Activated gamma-delta T cell treated with anti-CD3 and anti-CD28 coated beads, Interleukin-2, amount 50 U/mL, for 16 hours (primary cell): Measurements from ENCODE around the gene TCF7.
A peak's percentile ranks its signal among the peaks of the same experiment; 100 is the strongest.

Experiments used
- DNase-seq: peaks from one replicate; pipeline ENCODE4 v3.0.0-alpha.2; 2020; ENCODE audit warnings: low read depth

TCF7 gene

DNA sequence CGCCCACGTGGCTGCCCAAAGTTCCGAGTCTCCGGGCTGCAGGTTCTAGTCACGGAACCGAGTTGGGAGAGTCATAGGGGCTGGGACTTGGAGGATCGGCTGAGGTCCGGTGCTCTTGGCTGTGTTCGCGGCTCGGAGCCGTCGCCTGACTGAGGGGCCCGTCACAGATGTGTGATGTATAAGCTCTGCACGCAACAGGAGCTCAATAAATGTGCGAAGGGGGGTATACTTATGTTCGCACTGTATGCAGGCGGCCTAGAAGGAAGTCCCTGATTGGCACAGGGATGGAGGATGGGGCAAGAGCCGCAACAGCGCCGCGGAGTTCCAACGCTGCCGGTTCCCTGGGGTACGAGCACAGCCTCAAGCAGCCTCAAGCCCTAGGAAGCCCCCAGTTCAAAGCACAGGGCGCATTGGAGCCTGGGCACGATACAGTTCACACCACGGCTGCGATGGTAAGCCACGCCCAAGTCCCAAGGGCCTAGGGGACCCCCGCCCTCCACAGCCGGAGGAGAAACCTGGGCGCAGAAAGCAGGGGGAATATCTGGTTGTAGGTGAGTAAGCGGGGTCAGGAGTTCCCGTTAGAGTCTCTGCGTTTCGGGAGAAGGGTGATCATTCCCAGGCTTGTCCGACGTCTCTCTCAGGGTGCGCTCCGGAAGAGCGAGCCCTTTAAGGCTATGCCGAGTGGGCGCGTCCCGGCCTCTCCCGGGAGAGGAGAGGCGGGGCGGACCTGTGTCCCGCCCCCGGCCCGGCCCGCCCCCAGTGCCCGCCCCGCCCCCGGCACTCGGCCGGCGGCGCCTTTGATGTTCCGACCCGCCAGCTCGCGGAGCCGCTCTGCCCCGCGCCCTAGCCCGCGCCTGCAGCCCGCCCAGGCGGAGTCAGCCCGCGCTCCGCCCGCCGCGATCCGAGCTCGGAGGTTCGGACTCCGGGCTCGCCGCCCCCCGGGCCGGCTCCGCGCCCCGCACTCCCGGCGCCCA, at the start of gene TCF7:
TSS of gene TCF7 (plus strand) at position 780 of the 974 bp plus-strand sequence. CDS start 226 bp downstream, outside the sequence.
- DNase-seq = peak; percentile 65

DNA sequence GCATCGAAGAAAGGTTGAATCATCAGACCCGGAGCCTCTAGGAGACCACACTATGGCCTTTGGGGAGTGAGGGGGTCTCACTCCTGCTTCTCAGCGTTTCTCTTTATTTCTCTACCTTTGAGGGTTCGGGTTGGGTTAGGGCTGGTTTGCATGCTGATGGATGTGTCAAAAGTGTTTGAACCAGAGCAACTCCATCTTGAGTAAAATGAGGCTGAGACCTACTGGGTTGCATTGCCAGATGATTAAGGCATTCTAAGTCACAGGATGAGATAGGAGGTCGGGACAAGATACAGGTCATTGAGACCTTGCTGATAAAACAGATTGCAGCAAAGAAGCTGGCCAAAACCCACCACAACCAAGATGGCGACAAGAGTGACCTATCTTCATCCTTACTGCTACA, 44.9 kb upstream of the TCF7 start:
- no peak for DNase-seq

GRCh38 chr5:134070725-134071613, 43.5 kb upstream of the TCF7 start:
- peak; percentile 24 for DNase-seq

GRCh38 chr5:134071614-134072207, 42.8 kb upstream of the TCF7 start:
- no peak for DNase-seq

DNA sequence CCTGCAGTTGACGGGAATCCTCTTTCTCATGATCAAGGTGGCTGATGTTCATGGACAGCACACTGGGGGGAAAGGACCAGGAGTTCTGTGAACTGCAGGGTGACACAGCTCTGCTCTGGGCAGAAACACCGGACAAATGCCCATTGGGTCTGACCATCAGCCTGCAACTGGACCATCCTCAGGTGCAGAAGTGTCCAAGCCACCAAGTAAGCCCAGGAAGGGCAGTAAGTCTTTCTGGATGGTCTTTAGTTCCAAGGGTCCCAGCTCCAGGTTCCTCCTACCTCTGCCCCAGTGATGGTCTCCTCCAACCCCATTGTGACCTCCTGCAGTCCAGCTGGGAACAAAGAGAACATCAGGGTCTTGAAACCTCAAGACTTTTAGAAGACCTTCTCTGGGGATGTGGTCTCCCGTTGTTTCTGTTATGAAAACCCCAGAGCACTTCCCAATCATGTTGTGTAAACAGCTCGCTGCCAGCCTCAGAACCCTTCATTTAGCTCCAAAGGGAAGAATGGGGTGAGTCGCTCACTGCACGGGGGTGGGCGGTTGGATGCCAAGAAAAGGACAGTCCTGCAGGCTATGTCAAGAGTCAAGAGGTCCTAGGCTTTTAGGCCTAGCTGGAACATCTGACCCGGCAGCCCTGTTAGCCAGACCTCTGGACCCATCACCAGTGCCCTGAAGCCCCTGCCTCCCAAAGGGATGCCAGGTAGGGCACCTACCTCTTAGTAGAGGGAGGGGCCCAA, 41.8 kb upstream of the TCF7 start:
- DNase-seq = no peak

- no peak for DNase-seq
These were observed 41.1 kb upstream of the TCF7 start for GRCh38 chr5:134073404-134073803.

- no peak for DNase-seq
These were observed 39.4 kb upstream of the TCF7 start for GRCh38 chr5:134075102-134075501.

GRCh38 chr5:134077926-134078580, 36.4 kb upstream of the TCF7 start:
- no peak for DNase-seq

DNA sequence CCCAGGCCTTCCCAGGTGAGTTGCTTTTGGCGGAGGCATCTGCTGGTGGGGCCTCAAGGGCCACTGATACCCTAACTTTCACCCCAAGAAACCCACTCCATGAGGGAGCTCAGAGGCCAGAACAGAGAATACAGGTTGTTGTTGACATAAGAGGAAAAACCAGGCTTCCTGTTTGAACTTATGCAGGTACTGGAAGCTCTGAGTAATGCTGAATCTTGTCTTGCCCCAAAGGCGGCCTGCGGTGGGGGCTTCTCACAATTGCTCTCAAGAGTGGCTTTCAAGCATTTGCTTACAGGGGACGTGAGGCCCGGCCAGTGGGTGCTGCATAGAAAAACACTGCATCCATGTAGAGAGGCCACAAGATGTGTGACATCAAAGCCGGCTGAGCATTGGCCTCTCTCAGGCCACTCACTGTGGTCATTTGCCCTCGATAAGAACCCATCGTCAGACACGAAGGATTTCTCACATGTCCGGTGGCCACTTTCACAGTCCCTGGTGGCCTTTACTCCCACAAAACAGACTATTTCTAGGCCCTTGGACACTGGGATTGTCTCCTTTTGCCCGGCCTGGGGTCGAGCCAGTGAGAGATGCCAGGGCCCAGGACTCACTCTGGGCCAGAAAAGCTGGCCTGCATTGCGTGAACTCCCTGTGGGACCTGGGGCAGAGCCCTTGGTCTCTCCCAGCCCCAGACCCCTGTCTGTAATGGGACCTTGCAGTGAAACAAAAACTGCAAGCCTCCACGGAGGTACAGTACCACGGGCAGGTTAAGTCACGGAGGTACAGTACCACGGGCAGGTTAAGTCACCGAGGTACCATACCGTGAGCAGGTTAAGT, 34.5 kb upstream of the TCF7 start:
- DNase-seq = peak; percentile 53

GRCh38 chr5:134082264-134082992, 32.1 kb upstream of the TCF7 start:
- DNase-seq = no peak

DNA sequence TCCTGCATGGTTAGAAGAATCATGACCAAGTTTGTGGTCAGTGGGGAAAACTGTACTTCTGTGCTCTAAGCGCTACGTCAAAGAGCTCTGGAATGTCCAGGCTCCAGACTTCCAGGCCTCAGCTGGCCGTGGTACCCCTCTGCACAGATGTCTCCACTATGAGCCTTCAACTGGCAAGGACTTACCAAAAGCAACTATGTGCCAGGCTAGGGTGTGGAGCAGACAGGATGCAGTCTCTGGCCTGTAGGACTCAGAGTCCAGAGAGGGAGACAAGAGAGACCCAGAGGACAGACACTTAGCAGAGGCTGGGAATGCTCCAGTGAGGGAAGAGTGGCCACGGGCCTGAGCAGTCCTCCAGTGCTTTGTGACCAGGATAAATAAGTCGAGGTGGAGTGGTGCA, 31.0 kb upstream of the TCF7 start:
- no peak for DNase-seq

DNA sequence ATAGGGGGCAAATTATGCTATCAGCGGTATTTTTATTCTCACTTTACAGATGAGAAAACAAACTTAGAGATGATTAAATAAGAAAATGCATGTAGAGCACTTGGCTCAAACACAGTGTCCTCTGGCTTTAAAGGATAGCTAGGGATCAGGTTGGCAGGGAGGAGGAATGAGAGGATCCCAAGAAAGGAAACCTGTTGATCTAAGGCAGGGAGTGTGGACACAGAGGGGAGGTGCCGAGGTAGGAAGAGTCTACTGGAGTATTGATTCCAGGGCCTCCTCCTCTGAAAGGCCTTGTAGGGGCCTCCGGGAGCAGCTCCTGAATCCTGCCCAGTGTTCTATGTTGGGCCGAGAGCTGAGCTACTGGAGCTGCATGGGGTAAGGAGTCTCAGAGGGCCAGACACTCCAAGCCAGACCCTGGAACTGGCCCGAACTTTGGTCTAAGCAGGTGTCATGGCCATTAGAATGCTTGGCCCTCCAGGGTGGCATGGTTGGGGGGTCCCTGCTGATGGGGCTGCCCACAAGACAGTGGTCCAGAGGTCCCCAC, 30.4 kb upstream of the TCF7 start:
- DNase-seq = no peak

DNA sequence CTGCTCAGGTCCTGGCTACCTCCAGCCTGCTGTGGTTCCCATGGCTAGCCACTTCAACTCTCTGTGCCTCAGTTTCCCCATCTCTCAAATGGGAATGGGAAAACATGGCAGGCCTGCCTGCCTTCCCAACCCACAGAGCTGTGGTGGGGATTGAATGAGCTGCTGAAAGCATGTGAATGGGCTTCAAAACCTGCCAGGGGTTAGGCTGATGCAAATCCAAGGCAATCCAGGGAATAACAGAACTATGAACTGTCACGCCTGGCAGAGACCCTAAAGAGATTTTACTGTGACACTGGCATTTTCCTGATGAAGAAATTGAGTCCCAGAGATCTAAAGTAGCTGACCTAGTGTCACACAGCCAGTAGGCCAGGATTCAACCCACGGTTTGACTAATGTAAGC, 29.9 kb upstream of the TCF7 start:
- DNase-seq = no peak

- no peak for DNase-seq
These were observed 29.1 kb upstream of the TCF7 start for GRCh38 chr5:134085411-134085810.

DNA sequence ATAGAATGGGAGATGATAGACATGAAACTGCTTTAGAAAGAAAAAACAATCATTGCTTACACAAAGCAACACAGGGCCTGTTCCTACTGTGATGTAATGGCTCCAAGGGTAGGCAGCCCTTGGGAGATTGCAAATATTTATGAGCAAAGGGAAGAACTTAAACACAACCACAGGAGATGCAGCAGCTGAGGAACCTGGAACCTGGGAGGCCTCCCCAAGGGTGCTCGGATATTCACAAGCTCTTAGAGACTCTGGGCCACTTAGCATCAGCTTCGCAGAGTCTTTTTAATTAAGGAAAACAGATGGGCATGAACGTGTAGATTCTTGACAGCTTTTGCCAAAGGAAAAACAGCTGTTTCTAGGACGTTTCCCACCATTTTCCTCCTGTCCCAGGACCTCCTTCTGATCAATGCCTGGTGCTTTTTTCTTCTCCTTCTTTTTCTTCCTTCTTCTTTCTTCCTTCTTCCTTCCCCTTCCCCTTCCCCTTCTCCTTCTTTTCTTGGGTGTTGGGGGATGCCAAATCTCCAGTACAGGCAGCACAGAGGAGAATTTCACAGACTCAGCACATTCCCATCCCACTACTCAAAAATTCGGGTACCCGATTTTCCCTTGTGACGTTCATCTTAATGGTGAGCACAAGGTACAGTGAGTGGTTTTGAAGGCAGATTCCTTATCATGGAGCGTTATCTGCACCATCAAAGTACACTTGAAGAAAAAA, 28.1 kb upstream of the TCF7 start:
- DNase-seq = no peak

DNA sequence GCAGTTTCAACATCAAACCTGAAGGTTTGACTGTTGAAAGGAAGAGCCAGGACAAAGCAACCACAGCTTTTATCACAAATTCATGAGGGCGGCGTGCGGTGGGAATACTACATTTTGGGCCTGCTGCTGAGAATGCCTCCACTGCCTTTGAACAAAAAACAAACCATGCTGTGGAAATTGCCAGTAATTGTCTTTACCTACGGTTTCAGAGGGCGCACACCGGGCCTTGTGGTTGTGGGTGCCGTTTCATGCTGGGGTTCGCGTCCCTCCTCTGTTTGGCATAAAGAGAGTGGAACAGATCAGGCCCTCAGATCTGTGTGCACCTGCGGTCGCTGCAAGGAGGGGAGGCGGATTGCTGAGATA, 27.6 kb upstream of the TCF7 start:
- DNase-seq = peak; percentile 49

DNA sequence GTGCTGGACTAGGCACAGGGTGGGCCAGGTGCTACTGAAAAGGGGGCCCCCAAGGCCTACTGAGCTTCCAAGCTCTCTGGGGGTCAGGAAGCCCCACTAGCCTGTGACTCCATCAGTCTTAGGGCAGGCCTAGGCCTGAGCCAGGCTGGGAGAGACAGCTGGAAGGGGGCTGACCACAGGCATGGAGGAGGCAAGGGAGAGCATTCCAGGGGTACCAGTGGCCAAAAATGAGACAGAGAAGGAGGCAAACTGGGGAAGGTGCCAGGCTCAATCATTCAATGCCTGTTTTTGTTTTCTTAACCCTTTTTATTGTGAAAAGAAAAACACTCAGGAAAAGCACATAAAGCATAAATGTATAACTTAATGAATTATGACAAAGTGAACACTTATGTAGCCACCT, 26.2 kb upstream of the TCF7 start:
- no peak for DNase-seq

DNA sequence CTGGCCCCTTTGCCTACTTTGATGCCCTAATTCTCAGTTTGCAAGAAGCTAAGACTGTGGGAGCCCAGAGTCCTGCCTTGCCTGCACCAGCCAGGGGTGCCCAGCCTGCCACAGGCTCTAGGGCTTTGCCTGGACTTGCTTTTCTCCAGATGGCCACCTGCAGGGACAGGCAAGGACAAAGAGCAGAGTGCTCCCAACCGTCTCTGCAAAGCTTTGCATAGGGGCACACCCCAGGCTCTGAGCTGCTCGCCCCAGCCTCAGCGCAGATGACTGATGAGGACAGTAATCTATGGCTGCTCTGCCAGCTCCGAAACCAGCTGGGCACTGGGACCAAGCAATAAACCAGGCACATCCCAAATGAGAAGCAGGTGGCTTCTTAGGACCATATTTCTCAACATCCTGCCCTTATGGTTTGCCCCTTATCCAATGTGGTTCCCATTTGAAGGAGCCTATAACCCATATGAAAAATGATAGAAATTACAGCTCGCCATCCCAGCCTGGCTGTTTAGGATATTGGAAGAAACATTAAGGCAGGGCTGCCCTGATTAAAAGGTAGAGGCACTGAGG, 25.4 kb upstream of the TCF7 start:
- no peak for DNase-seq
